Measurements from ENCODE around the gene WWC1.

Gene WWC1

GRCh38 chr5:168261227-168261571, 30.2 kb upstream of the WWC1 start:
- H3K4me3 ChIP-seq (replicated peaks; ENCODE audit: low read depth, low read length): no peak overlapping the region
- no peak for DNase-seq (ENCODE audit: low read depth)
- TF ChIP-seq CTCF (IDR thresholded peaks at IDR 0.05; ENCODE audit: low read length, missing control alignments): no peak

- DNase-seq (ENCODE audit: low read depth): no peak
- TF ChIP-seq CTCF (IDR thresholded peaks at IDR 0.05; ENCODE audit: low read length, missing control alignments): no peak
- H3K4me3 ChIP-seq (replicated peaks; ENCODE audit: low read depth, low read length): no peak overlapping the region
Measured at GRCh38 chr5:168262042-168262743, 29.3 kb upstream of the WWC1 start.

GRCh38 chr5:168263121-168263520, 28.3 kb upstream of the WWC1 start:
- no peak for TF ChIP-seq CTCF (IDR thresholded peaks at IDR 0.05; ENCODE audit: low read length, missing control alignments)
- DNase-seq (ENCODE audit: low read depth): no peak
- no peak overlapping the region for H3K4me3 ChIP-seq (replicated peaks; ENCODE audit: low read depth, low read length)

- no peak overlapping the region for H3K4me3 ChIP-seq (replicated peaks; ENCODE audit: low read depth, low read length)
- no peak for TF ChIP-seq CTCF (IDR thresholded peaks at IDR 0.05; ENCODE audit: low read length, missing control alignments)
- no peak for DNase-seq (ENCODE audit: low read depth)
Measured at GRCh38 chr5:168266016-168266415, 25.4 kb upstream of the WWC1 start.

GRCh38 chr5:168268949-168269936, 22.2 kb upstream of the WWC1 start:
- peak; percentile 77 for TF ChIP-seq CTCF (IDR thresholded peaks at IDR 0.05; ENCODE audit: low read length, missing control alignments)
- DNase-seq (ENCODE audit: low read depth): peak; percentile 86
- H3K4me3 ChIP-seq (replicated peaks; ENCODE audit: low read depth, low read length): peak overlapping the region; percentile 35

GRCh38 chr5:168269937-168270330, 21.5 kb upstream of the WWC1 start:
- peak; percentile 16 for DNase-seq (ENCODE audit: low read depth)
- H3K4me3 ChIP-seq (replicated peaks; ENCODE audit: low read depth, low read length): no peak overlapping the region
- TF ChIP-seq CTCF (IDR thresholded peaks at IDR 0.05; ENCODE audit: low read length, missing control alignments): no peak
